Peyer's patch (tissue), 4 donors: ENCODE data around the gene LRRC47. TPM values are rescaled to one million over a fixed set of nuclear protein-coding genes. Genes with fewer than 3 reads are reported as not detected.

ENCODE experiments used
- DNase-seq, 3 donors: peaks; one replicate each; pipeline ENCODE4 v3.0.0-alpha.2; 2017 to 2019
- H3K27ac ChIP-seq, 4 donors: fragments of 200-600 bp; sonication (generic); one replicate each; pipeline ENCODE4 v1.5.1; 2016 to 2019
- H3K27me3 ChIP-seq, 2 donors: fragments of 200-600 bp; sonication (generic); one replicate each; pipeline ENCODE4 v1.5.1; 2019
- H3K36me3 ChIP-seq, 3 donors: fragments of 200-600 bp; sonication (generic); one replicate each; pipeline ENCODE4 v1.5.1; 2016 to 2019
- H3K4me1 ChIP-seq, 4 donors: fragments of 200-600 bp; sonication (generic); one replicate each; pipeline ENCODE4 v1.5.1; 2016 to 2019
- H3K4me3 ChIP-seq, 4 donors: fragments of 200-600 bp; sonication (generic); 1 replicate in 3 of 4; 2 replicates in 1 of 4; pipeline ENCODE4 v1.5.1; 2016 to 2019; ENCODE audit warnings: mild to moderate bottlenecking in 1 of 4
- H3K9me3 ChIP-seq, 4 donors: fragments of 200-600 bp; sonication (generic); one replicate each; pipeline ENCODE4 v1.5.1; 2016 to 2019; ENCODE audit warnings: mild to moderate bottlenecking in 1 of 4
- POLR2A ChIP-seq, 2 donors: fragments of 450-650 bp; IDR thresholded peaks; one replicate each; pipeline ENCODE4 v1.5.1; 2017; ENCODE audit warnings: antibody characterized with exemption in 2 of 2, mild to moderate bottlenecking in 2 of 2, moderate library complexity in 2 of 2
- total RNA-seq, 4 donors: library from RNA; depleted of rRNA; stranded (reverse); fragments of >200 nt; gene quantifications; one replicate each; pipeline ENCODE4 v1.1.0, GENCODE V29; 2016
- TF ChIP-seq, protein P1 (sequence below), 6 experiments: fragments of 450-650 bp in 4 of 6; fragments of 200-600 bp in 2 of 6; sonication (generic) in 1 of 6; IDR thresholded peaks; one replicate each; pipeline ENCODE4 v1.5.1; 2017 to 2019; ENCODE audit warnings: antibody characterized with exemption in 6 of 6, mild to moderate bottlenecking in 3 of 6, moderate library complexity in 1 of 6

The LRRC47 gene
- total RNA-seq, 4 donors from 2014 or later = 31.3 to 99.0 (median 40.8) TPM

GRCh38 chr1:3773572-3774275 is 22.6 kb downstream of the LRRC47 start:
- H3K4me3 ChIP-seq = peak overlapping the region in 1 of 4 donors; percentile 78
- TF ChIP-seq, protein P1, sequence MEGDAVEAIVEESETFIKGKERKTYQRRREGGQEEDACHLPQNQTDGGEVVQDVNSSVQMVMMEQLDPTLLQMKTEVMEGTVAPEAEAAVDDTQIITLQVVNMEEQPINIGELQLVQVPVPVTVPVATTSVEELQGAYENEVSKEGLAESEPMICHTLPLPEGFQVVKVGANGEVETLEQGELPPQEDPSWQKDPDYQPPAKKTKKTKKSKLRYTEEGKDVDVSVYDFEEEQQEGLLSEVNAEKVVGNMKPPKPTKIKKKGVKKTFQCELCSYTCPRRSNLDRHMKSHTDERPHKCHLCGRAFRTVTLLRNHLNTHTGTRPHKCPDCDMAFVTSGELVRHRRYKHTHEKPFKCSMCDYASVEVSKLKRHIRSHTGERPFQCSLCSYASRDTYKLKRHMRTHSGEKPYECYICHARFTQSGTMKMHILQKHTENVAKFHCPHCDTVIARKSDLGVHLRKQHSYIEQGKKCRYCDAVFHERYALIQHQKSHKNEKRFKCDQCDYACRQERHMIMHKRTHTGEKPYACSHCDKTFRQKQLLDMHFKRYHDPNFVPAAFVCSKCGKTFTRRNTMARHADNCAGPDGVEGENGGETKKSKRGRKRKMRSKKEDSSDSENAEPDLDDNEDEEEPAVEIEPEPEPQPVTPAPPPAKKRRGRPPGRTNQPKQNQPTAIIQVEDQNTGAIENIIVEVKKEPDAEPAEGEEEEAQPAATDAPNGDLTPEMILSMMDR (IDR thresholded peaks at IDR 0.05) = no peak
- no peak for TF ChIP-seq POLR2A (IDR thresholded peaks at IDR 0.05)
- peaks cover 0 to 3% of the 10 kb centered on the region in 2 donors for H3K27me3 ChIP-seq
- no peak for DNase-seq
- H3K36me3 ChIP-seq = no peaks in the 10 kb centered on the region
- H3K27ac ChIP-seq = no peak overlapping the region
- H3K9me3 ChIP-seq = no peaks in the 10 kb centered on the region
- peaks cover 8 to 37% (median 19%) of the 10 kb centered on the region in 4 donors for H3K4me1 ChIP-seq

GRCh38 chr1:3772715-3773571 is 23.4 kb downstream of the LRRC47 start, which contains the start of gene SMIM1:
SMIM1 (plus strand) TSS chr1:3772749; CDS start chr1:3775374, 2,625 bp downstream.
- Histone ChIP-seq H3K27me3 (peaks cover 0 to 3% of the 10 kb centered on the region in 2 donors), H3K4me1 (peaks cover 8 to 37% (median 19%) of the 10 kb centered on the region in 4 donors), H3K9me3 (no peaks in the 10 kb centered on the region), H3K4me3 (peak within 1 kb of the TSS; percentile 66 to 89 (median 76)), H3K36me3 (no peaks in the 10 kb centered on the region), H3K27ac (peak within 1 kb of the TSS; percentile 56 to 80 (median 66))
- TF ChIP-seq, protein P1 (IDR thresholded peaks at IDR 0.05) = no peak
- no peak for TF ChIP-seq POLR2A (IDR thresholded peaks at IDR 0.05)
- DNase-seq = peak in 1 of 3 donors; percentile 53

- H3K9me3 ChIP-seq = no peaks in the 10 kb centered on the region
- no peak for TF ChIP-seq POLR2A (IDR thresholded peaks at IDR 0.05)
- TF ChIP-seq, protein P1 (IDR thresholded peaks at IDR 0.05) = no peak
- peak overlapping the region; percentile 56 to 80 (median 66) for H3K27ac ChIP-seq
- peaks cover 8 to 37% (median 19%) of the 10 kb centered on the region in 4 donors for H3K4me1 ChIP-seq
- peak; percentile 91 to 98 (median 97) for DNase-seq
- H3K36me3 ChIP-seq = no peaks in the 10 kb centered on the region
- peaks cover 0 to 3% of the 10 kb centered on the region in 2 donors for H3K27me3 ChIP-seq
- peak overlapping the region; percentile 66 to 89 (median 76) for H3K4me3 ChIP-seq
Observed at GRCh38 chr1:3772027-3772714, 24.1 kb downstream of the LRRC47 start.

DNA sequence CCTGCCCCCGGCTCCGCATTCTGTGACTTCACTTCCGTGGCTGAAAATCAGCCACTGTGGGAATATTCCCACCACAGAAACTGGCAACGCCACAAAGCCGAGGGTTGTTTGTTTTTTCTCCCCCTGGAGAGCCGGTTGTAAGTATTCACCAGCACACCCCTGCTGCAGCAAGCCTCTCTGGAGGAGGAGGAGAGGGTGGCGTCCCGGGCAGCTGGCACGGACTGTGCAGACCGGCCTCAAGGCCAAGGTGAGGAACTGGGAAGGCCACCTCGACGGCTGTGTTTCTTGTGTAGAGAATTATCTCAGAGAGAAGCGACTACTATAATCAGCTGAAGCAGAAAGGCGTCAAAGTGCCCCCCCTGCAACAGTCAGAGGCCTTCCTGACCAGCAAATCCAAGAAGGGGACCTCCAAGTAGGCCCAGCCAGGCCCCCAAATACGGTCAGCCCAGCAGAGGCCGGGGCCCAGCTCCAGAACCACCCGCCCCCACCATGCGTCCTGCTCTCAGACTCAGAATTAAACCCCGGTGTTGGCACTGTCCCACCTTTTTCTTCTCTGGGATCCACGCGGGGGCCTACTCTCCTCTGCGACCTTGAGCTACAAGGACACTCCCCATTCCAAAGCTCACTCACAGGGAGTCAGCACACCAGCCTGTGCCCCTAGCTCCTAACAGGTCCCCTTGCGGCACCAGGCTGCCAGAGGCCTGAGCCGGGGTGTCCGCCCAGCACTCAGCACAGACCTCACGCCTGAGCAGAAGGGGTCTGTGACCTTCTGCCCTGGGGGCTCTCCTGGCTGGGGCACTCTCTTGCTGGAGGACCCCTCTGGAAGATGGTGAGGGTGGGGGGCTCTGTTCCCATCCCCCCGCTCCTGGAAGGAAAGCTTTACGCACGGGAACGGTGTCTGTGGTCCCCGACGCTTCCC is 24.9 kb downstream of the LRRC47 start:
- Histone ChIP-seq H3K4me3 (peak overlapping the region; percentile 66 to 89 (median 76)), H3K36me3 (no peaks in the 10 kb centered on the region), H3K27me3 (peaks cover 0 to 3% of the 10 kb centered on the region in 2 donors), H3K9me3 (no peaks in the 10 kb centered on the region), H3K27ac (peak overlapping the region in 1 of 4 donors; percentile 78), H3K4me1 (peaks cover 8 to 36% (median 19%) of the 10 kb centered on the region in 4 donors)
- peak in 1 of 3 donors; percentile 44 for DNase-seq
- TF ChIP-seq POLR2A (IDR thresholded peaks at IDR 0.05) = no peak
- TF ChIP-seq, protein P1 (IDR thresholded peaks at IDR 0.05) = no peak
